Stimulated activated CD4-positive, alpha-beta T cell treated with anti-CD3 and anti-CD28 coated beads, Interleukin-1b, Interleukin-23, amount 100 ng/mL, for 1 hour (primary cell): Measurements from ENCODE around the gene CACTIN.

Experiments
- DNase-seq, 2 donors: peaks; one replicate each; pipeline ENCODE4 v3.0.0-alpha.2; 2020; ENCODE audit warnings: low read depth in 2 of 2

Gene CACTIN

DNA sequence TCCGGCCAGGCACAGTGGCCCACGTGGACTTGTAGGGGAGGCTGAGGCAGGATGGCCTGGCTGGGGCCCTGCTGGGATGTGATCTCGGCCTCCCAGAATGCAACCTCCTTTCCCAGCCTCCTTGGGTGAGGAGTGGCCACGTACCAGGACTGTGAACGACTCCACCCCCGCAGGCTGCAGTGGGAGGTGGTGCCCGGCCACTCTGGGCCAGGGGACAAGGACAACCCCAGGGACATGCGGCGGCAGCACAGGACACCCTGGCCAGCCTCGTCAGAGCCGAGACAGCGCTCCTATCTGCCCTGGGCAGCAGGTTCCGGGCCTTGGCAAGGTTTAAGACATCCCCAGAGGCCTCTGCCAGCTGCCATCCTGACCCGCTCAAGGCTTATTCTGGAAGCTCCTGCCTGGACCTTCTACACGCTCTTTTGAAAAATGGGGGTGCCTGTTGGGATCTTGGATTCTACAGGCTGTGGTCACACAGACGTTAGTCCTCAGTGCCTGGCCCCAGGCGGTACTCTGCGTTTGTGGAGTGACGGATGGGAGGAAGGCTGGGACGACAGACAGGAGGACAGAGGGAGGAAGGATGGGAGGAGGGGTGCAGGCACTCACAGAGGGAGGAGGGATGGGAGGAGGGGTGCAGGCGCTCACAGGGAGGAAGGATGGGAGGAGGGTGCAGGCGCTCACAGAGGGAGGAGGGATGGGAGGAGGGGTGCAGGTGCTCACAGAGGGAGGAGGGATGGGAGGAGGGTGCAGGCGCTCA lies 19.9 kb upstream of the CACTIN start:
- DNase-seq, result no peak

DNA sequence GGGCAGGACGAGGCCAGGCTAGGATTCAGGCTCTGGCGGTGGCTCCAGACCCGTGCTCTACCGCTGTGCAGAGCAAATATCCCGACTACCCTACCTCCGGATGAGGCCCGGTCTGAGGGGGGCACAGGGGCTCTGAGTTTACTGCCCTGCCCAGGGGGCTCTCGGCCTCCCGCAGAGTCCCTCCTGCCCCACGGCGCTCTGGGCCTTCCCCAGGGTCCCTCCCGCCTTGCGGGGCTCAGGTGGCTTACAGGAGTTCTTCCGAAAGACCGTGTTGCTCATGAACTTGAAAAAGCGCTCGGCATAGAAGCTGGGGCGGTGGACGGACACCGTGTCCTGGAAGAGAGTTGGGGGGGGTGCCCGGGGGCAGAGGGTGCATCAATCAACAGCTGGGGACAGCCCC lies 19.1 kb upstream of the CACTIN start:
- DNase-seq, result no peak

DNA sequence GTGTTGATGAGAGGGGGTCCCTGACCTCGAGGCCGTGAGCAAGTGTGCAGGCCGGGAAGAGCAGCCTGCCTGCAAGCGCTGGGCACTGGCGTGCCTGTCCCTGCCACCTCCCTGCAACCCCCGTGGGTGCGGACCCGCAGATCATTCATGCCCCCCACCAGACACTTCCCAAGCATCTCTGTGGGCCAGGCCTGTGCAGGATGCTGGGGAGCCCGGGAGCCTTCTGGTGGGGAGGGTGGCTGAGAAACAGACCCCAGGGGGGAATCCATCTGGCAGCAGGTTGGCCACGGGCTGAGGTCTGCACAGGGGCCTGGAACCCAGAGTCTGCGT lies 18.4 kb upstream of the CACTIN start:
- DNase-seq, result no peak

- no peak for DNase-seq
These were observed 17.9 kb upstream of the CACTIN start for GRCh38 chr19:3644351-3645066.

GRCh38 chr19:3643674-3644313 lies 17.2 kb upstream of the CACTIN start:
- DNase-seq, result no peak

DNA sequence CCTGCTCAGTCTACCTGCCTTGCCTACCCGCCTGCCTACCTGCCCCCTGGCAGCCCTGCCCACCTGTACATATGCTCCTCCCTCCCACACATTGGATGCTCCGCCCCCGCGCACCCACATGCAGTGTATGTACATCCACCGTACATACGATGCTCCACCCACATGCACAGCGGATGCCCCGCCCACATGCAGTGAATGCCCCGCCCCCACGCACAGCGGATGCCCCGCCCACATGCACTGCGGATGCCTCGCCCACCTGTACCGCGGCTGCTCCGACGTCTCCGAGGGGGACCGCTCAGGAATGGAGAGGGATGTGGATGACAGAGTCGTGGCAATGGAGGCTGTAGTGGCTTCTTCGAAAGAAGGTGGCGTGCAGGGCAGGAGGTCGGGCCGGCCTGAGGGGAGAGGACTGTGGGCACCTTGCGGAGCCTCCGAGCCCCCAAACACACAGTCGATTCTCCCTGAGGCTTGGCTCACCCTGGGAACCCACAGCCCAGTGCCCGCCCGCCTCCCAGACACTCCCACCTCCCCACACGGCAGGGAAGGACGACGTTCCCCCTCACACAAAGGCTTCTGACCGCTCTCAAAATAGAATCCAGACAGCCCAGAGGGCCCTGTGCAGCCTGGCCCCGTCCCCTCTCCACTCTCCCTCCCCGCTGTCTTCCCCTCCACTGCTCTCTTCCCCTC lies 16.5 kb upstream of the CACTIN start:
- no peak for DNase-seq

- DNase-seq, result no peak
These were observed 15.7 kb upstream of the CACTIN start for GRCh38 chr19:3642296-3642695.

- no peak for DNase-seq
These were observed 15.1 kb upstream of the CACTIN start for GRCh38 chr19:3641515-3642269.

DNA sequence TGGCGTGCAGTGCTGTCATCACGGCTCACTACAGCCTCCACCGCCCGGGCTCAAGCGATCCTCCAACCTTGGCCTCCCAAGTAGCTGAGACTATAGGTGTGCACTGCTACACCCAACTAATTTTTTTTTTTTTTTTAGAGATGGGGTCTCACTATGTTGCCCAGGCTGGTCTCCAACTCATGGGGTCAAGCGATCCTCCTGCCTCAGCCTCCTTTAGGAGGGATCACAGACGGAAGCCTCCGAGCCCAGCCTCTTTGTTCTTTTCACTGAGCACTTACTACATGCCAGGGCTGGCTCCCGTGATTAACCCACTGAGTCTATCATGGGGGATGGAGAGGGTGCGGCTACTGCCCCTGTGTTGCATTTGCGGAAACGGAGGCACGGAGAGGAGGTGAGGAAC lies 12.9 kb upstream of the CACTIN start:
- no peak for DNase-seq

GRCh38 chr19:3638208-3639193 lies 11.9 kb upstream of the CACTIN start:
- no peak for DNase-seq

DNA sequence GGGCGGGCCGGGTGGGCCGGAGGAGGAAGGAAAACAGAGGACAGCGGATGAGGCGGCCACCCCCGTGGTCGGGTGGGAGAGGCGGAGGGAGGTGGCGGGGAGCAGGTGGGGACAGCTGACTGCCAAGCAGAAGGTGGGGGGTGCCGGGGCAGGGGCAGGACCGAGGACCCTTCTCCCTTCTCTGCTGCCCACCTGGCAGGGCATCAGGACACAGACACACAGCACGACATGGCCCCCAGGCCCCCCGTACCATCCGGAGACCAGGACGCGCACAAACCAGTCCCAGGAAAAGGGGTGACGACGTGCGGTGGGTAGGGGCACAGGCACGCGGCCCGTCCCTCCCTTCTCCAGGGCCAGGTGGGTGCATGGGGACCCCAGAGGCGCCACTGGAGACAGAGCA lies 11.0 kb upstream of the CACTIN start:
- no peak for DNase-seq

DNA sequence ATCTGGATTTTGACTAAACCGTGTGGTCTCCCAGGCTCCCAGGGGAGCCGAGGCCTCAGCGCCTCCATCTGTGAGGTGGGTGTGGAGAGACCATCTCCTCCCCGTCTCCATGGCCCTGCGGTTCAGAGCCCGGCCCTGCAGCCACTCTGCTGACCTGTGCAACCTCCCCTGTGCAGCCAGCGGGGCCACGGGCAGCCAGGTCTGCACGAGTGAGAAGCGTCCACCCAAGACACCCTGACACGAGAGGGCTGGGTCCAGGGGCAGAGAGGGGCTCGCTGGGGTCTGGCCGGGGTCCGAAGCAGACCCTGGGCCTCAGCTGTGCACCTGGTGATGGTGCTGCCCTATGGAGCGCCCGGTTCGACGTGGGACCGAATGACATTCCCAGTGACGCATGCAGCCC lies 10.4 kb upstream of the CACTIN start:
- DNase-seq, result no peak

GRCh38 chr19:3636506-3636905 lies 9.9 kb upstream of the CACTIN start:
- no peak for DNase-seq

DNA sequence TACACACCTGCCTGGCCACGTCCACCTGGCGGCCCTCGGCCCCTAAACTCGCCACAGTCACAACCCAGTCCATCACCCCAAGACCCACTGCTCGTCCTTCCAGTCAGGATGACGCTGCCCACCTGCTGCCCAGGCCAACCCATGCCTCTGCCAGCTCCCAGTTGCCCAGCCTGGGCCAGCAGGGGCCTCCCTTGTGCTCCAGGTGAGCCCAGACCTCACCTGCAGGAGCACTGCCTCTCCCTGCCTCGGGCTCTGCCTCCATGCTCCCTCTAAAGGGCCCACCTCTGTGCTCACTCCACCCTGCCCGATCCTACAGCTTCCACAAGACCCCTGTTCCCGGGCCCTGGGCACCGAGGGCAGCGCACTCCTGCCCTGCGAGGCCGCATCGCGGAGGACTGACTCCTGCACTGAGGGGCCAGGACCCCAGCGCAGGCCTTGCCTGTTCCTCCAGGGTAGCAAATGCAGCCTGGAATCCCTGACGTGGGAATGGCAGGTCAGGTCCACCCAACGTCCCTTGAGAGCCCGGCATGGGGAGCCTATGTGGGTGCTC lies 8.0 kb upstream of the CACTIN start:
- no peak for DNase-seq

GRCh38 chr19:3633559-3633988 lies 7.0 kb upstream of the CACTIN start:
- DNase-seq, result no peak

DNA sequence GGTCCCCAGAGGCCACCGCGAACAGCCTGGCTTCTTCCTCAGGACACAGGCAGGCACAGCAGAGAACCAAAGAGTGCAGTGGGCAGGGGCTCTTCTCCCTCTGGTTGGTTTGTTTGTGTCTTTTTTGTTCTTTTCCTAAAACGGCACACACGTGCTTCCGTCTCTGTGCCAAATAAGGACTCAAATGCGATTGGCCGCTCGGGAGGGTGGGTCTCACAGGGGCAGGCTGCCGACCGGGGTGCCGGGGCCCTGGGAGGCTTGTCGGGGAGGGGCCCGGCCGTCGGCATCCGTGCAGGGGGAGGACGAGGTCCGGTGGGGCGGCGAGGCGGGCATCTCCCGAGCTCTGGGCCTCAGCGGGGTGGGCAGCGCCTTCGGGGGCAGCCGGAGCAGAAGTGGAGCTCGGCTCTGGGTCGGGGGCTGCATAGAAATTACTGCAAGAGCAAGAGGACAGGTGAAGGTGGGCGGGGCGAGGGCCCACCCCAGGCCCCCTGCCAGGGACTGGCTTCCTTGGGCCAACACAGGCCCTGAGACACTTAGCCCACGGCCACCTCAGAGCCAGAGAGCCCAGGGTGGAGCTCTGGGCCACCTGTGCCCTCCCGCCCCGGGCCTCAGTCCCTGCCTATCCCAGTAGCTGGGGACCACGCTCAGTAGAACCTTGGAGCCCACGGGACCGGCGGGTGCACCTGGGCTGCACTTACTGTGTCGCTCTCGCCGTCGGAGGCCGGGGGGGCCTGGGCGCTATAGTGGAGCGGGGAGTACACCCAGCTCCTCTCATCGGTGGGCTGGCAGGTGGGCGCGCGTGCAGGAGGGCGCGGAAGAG lies 6.4 kb upstream of the CACTIN start:
- DNase-seq, result no peak

GRCh38 chr19:3632098-3632497 lies 5.5 kb upstream of the CACTIN start:
- no peak for DNase-seq

- DNase-seq, result no peak
These were observed 4.7 kb upstream of the CACTIN start for GRCh38 chr19:3631053-3631861.
